Loucy (cell line): ENCODE results near the gene PAQR6.

Experiments used
- H2AFZ ChIP-seq: fragments of 200-600 bp; sonication (generic); 2 replicates; pipeline ENCODE4 v1.6.0; 2016; ENCODE audit warnings: antibody characterized with exemption, mild to moderate bottlenecking, low read length, moderate library complexity
- H3F3A ChIP-seq: fragments of 200-600 bp; 2 replicates; pipeline ENCODE4 v1.6.0; 2016; ENCODE audit warnings: antibody characterized with exemption, low read depth, mild to moderate bottlenecking
- H3K27me3 ChIP-seq: fragments of 200-600 bp; sonication (generic); 2 replicates; pipeline ENCODE4 v1.6.1; 2014; ENCODE audit warnings: low read length, mild to moderate bottlenecking; ENCODE audit not compliant: insufficient read depth, poor library complexity, severe bottlenecking
- H3K36me3 ChIP-seq: fragments of 200-600 bp; sonication (generic); 2 replicates; pipeline ENCODE4 v1.6.1; 2016; ENCODE audit warnings: low read length; ENCODE audit not compliant: insufficient read depth
- H3K4me1 ChIP-seq: fragments of 200-600 bp; sonication (generic); 2 replicates; pipeline ENCODE4 v1.5.1; 2014; ENCODE audit warnings: low read length, mild to moderate bottlenecking; ENCODE audit not compliant: insufficient read depth, poor library complexity, severe bottlenecking
- H3K4me2 ChIP-seq: fragments of 200-600 bp; sonication (generic); 2 replicates; pipeline ENCODE4 v1.6.0; 2014; ENCODE audit warnings: antibody characterized with exemption, low read length, low read depth, mild to moderate bottlenecking; ENCODE audit not compliant: poor library complexity, severe bottlenecking
- H3K4me3 ChIP-seq: fragments of 200-600 bp; sonication (generic); 2 replicates; pipeline ENCODE4 v1.5.1; 2014; ENCODE audit warnings: low read length, mild to moderate bottlenecking, mixed read lengths; ENCODE audit not compliant: poor library complexity, severe bottlenecking
- H3K79me2 ChIP-seq: fragments of 200-600 bp; sonication (generic); 2 replicates; pipeline ENCODE4 v1.6.1; 2014; ENCODE audit warnings: low read length; ENCODE audit not compliant: insufficient read depth
- H3K9ac ChIP-seq: fragments of 200-600 bp; sonication (generic); 2 replicates; pipeline ENCODE4 v1.6.0; 2014; ENCODE audit warnings: mild to moderate bottlenecking, low read depth, low read length, moderate library complexity; ENCODE audit not compliant: poor library complexity, severe bottlenecking
- H3K9me2 ChIP-seq: fragments of 200-600 bp; sonication (generic); replicated peaks from 2 replicates; pipeline ENCODE4 v1.6.1; 2016; ENCODE audit warnings: low read depth, low read length, mixed read lengths
- H3K9me3 ChIP-seq: fragments of 200-600 bp; sonication (generic); 2 replicates; pipeline ENCODE4 v1.6.1; 2014; ENCODE audit warnings: mild to moderate bottlenecking, antibody characterized with exemption, low read length, low read depth; ENCODE audit not compliant: insufficient read depth
- H4K20me1 ChIP-seq: fragments of 200-600 bp; sonication (generic); 2 replicates; pipeline ENCODE4 v1.6.0; 2014; ENCODE audit warnings: antibody characterized with exemption, low read length, mild to moderate bottlenecking; ENCODE audit not compliant: insufficient read depth, poor library complexity, severe bottlenecking
- CTCF ChIP-seq: fragments of 200-600 bp; sonication (generic); conservative IDR thresholded peaks from 2 replicates; pipeline ENCODE4 v1.5.1; 2014; ENCODE audit warnings: mild to moderate bottlenecking, antibody characterized with exemption, low read length
- EZH2phosphoT487 ChIP-seq: fragments of 200-600 bp; IDR thresholded peaks from 2 replicates; pipeline ENCODE4 v1.6.1; 2018; ENCODE audit warnings: antibody characterized with exemption, mild to moderate bottlenecking, moderate library complexity, borderline replicate concordance

PAQR6 gene

DNA sequence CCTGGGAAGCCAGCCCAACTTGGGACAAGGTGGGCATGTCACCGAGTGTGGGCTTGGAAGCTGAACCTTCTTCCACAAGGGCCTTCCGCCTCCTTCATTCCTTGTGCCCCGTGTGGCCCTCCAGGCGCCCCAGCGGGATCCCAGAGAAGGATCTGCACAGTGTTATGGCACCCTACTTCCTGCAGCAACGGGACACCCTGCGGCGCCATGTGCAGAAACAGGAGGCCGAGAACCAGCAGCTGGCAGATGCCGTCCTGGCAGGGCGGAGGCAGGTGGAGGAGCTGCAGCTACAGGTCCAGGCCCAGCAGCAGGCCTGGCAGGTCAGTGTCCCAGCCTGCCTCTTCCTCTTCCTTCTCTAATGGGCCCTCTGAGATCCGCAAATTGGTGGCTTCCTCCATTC, 11.7 kb downstream of the PAQR6 start:
- Histone ChIP-seq H2AFZ (no peak overlapping the region), H4K20me1 (no peaks in the 10 kb centered on the region), H3K79me2 (no peaks in the 10 kb centered on the region), H3K9ac (no peak overlapping the region), H3K4me1 (no peaks in the 10 kb centered on the region), H3K4me3 (no peak overlapping the region), H3K36me3 (peaks cover 25% of the 10 kb centered on the region; the same call in 1 of the 2 replicates), H3F3A (no peaks in the 10 kb centered on the region), H3K27me3 (no peaks in the 10 kb centered on the region), H3K9me2 (no peaks in the 10 kb centered on the region), H3K9me3 (no peaks in the 10 kb centered on the region), H3K4me2 (no peak overlapping the region)
- TF ChIP-seq CTCF (no peak), EZH2phosphoT487 (no peak)

DNA sequence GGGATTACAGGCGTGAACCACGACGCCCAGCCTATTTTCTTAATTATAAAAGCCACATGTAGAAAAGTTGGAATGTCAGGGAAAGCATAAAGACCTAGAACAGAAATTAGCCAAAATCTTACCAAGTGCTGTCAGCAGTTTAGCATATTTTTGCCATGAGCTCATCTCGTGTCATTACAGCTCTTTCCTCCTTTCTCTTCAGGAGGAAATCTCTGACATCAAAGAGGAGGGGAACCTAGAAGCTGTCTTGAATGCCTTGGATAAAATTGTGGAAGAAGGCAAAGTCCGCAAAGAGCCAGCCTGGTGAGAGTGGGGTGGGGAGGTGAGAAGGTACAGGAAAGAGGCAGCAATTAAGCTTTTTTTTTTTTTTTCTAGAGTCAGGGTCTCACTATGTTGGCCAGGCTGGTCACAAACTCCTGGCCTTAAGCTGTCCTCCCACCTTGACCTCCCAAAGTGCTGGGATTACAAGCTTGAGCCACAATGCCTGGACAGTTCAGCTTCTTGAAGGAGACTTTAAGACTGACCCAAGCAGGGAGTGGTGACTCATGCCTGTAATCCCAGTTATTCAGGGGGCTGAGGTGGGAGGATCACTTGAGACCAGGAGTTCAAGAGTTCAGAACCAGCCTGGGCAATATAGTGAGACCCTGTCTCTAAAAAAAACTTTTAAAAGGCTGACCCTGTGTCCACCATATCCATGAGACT, 14.3 kb downstream of the PAQR6 start:
- Histone ChIP-seq H3K27me3 (no peaks in the 10 kb centered on the region), H4K20me1 (no peaks in the 10 kb centered on the region), H3K4me2 (no peak overlapping the region), H3F3A (no peaks in the 10 kb centered on the region), H3K79me2 (no peaks in the 10 kb centered on the region), H3K9me3 (no peaks in the 10 kb centered on the region), H3K4me3 (no peak overlapping the region), H3K36me3 (peaks cover 18% of the 10 kb centered on the region; the same call in 1 of the 2 replicates), H2AFZ (no peak overlapping the region), H3K9me2 (no peaks in the 10 kb centered on the region), H3K4me1 (no peaks in the 10 kb centered on the region), H3K9ac (no peak overlapping the region)
- no peak for TF ChIP-seq CTCF

DNA sequence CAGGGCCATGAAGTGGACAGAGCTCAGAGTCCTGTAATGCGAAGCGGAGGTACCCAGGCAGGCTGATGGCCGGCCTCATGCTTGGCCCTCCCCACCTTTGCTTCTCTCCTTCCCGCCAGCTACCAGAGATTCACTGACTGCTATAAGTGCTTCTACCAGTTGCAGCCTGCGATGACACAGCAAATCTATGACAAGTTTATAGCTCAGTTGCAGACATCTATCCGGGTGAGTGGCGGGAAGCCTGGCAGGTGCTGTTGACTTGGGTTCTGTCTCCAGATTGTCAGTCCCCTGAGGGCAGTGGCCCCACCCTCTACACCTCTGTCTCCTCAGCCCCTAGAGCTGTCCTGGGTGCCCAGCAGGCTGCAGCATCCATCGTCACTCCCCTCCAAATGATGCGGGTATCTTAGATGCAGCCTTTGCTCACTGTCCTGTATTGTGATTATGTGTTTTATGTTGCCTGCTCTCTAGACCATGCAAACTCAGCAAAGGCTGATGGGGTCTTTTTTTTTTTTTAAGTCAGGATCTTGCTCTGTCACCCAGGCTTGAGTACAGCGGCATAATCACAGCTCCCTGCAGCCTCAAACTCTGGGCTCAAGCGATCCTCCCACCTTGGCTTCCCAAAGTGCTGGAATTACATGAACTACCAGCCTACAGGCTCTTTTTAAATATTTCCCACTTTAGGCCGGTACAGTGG, 15.5 kb downstream of the PAQR6 start:
- Histone ChIP-seq H2AFZ (no peak overlapping the region), H3F3A (no peaks in the 10 kb centered on the region), H3K9me2 (no peaks in the 10 kb centered on the region), H3K79me2 (no peaks in the 10 kb centered on the region), H3K4me3 (no peak overlapping the region), H3K9me3 (no peaks in the 10 kb centered on the region), H3K36me3 (peaks cover 12% of the 10 kb centered on the region; the same call in 1 of the 2 replicates), H3K4me2 (no peak overlapping the region), H3K27me3 (no peaks in the 10 kb centered on the region), H4K20me1 (no peaks in the 10 kb centered on the region), H3K4me1 (no peaks in the 10 kb centered on the region), H3K9ac (no peak overlapping the region)
- TF ChIP-seq CTCF (no peak), EZH2phosphoT487 (no peak)
